ENCODE measurements around the gene DOCK9. TPM values are rescaled to one million over a fixed set of nuclear protein-coding genes. Genes with fewer than 3 reads are reported as not detected.

The DOCK9 gene
- total RNA-seq, 4 donors from 2014 or later: 78.7 to 306 (median 142) TPM

DNA sequence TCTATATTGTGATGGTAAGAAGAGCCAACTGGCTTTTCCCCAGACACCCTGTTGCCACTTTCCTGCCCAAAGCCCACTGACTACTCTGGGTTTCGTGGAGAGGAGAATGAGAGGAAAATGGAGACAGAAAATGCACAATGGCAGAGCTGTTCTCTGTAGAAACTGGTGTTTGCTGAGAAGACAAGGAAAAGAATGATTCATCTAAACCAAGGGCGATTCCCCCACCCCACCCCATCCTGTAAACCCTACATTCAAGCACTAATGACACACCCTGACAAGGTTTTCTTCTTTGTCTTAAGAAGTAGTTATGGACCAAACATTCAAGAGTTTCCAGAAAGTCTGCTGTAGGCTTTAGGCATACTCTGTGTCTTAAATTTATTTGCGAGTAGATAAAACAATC lies 68.8 kb downstream of the DOCK9 start:
- TF ChIP-seq CTCF (IDR thresholded peaks at IDR 0.05; ENCODE audit: low read depth): no peak

GRCh38 chr13:98906746-98907502 lies 70.9 kb downstream of the DOCK9 start:
- no peak for TF ChIP-seq CTCF (IDR thresholded peaks at IDR 0.05; ENCODE audit: low read depth)

- TF ChIP-seq CTCF (IDR thresholded peaks at IDR 0.05; ENCODE audit: low read depth): no peak
Observed at GRCh38 chr13:98905199-98905598, 72.7 kb downstream of the DOCK9 start.

DNA sequence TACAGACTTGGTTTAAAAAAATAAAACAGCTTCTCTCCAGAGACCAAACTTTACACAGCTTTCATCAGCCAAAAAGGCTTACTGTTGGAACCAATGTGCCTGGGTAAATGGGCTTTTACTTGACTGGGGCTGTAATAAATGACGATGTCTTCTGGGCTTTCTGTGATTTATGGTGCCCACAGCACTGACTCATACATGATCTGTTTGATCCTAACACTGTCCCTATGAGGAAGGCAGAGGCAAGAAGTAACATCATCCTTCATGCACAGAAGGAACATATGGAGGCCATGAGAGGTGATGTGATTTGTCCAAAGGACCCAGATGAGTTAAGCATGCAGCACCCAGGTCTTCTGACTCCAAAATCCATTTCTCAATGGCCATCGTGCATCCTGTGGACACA lies 77.4 kb downstream of the DOCK9 start:
- no peak for TF ChIP-seq CTCF (IDR thresholded peaks at IDR 0.05; ENCODE audit: low read depth)

- TF ChIP-seq CTCF (IDR thresholded peaks at IDR 0.05; ENCODE audit: low read depth): no peak
Observed at GRCh38 chr13:98897706-98898105, 80.2 kb downstream of the DOCK9 start.

DNA sequence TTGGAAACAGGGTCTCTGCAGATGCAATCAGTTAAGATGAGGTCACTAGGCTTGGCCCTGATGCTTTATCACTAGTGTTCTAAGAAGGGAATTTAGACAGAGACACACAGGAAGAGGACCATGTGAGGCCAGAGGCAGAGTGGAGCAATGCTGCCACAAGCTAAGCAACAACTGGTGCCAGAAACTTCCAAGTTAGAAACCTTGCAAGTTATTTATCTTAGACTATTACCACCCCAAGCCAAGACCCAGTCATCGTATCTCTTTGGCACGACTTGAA lies 81.1 kb downstream of the DOCK9 start:
- no peak for TF ChIP-seq CTCF (IDR thresholded peaks at IDR 0.05; ENCODE audit: low read depth)

- no peak for TF ChIP-seq CTCF (IDR thresholded peaks at IDR 0.05; ENCODE audit: low read depth)
Observed at GRCh38 chr13:98896083-98896867, 81.6 kb downstream of the DOCK9 start.
